NCI-H2107 treated with DMSO at 0.1 percent for 48 hours (cell line): ENCODE measurements around the gene OR10H1.
"Not testable (repeated sequence)": the region's sequence is repeated elsewhere in the genome, so short reads cannot be mapped to it uniquely, and the experiment has no call there.

ENCODE experiments used
- DNase-seq: peaks from one replicate; lab custom pipeline; 2025; ENCODE audit not compliant: unreplicated experiment; lab: John Stamatoyannopoulos, UW

OR10H1 gene

GRCh38 chr19:15815306-15815705 is at the start of gene OR10H1:
OR10H1 (minus strand) TSS chr19:15815664; CDS start chr19:15808037, 7,627 bp downstream.
- DNase-seq, result no peak

DNA sequence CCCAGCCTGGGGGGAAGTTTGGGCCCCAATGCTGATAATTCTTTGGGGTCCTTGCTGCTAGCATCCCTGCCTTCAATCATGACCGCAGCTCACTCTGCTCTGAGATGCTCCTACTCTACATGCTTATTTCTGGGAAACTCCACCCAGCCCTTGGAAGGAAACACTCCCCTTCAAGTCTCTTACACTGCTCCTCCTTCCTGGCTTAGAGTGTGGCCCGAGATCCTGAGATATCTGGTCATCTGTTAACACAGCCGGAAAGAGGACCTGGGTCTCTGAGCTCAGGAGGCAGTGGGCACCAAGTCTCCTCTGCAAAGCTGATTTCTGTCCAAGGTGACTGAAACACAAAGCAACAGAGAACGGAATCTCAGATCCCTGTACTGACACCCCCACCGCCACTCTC is 49.4 kb upstream of the OR10H1 start:
- DNase-seq, result no peak

DNA sequence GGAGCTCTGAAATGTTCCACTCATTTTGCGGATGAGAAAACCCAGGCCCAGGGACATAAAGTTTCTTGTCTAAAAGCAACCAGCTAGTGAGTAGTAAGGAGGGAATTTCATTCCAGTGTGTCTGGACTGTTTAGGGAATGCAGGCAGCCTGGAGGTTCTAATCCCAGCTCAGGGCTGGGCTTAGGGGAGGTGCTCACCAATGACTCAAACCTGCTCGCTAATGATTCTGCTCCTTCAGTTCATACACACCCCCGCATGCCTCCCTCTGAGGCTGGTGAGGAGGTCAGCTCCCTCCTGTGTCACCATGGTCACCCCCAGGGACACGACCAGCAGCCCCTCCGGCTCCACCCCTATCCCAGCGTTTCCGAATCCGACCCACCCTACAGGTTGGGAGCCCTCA is 47.8 kb upstream of the OR10H1 start:
- no peak for DNase-seq

- no peak for DNase-seq
Observed at GRCh38 chr19:15862444-15862843, 47.0 kb upstream of the OR10H1 start.

GRCh38 chr19:15860522-15860921 is 45.1 kb upstream of the OR10H1 start:
- DNase-seq, result no peak

DNA sequence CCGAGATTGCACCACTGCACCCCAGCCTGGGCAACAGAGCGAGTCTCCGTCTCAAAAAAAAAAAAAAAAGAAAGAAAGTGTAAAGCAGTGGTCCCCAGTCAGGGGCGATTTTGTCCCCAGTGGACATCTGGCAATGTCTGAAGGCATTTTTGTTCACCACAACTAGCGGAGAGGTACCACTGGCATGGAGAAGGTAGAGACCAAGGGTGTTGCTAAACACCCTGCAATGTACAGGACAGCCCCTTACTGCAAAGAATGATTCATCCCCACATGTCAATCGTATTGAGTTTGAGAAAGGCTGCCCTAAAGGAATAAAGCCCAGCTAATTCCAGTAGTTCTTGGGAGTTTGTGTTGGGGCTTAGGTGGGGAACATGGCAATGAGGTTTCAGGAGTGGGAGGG is 43.7 kb upstream of the OR10H1 start:
- no peak for DNase-seq

- DNase-seq, result no peak
Observed at GRCh38 chr19:15850385-15850784, 34.9 kb upstream of the OR10H1 start.

- no peak for DNase-seq
Observed at GRCh38 chr19:15846923-15847322, 31.5 kb upstream of the OR10H1 start.

GRCh38 chr19:15843894-15844222 is 28.4 kb upstream of the OR10H1 start:
- DNase-seq, result not testable (repeated sequence)

DNA sequence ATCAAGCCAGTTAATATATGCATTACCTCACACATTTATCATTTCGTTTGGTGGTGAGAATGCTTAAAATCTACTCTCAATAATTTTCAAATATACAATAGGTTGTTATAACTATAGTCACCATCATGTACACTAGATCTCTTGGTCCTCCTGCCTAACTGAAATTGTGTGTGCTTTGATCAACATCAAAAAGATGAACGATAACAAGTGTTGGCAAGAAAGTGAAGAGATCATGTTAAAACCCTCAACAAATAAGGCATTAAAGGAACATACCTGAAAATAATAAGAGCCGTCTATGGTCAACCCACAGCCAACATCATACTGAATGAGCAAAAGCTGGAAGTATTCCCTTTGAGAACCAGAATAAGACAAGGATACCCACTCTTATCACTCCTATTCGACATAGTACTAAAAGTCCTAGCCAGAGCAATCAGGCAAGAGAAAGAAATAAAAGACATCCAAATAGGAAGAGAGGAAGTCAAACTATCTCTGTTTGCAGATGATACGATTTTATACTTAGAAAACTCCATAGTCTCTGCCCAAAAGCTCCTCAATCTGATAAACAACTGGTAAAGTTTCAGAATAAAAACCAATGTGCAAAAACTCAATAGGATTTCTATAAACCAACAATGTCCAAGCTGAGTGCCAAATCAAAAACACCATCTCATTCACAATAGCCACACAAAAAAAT is 27.9 kb upstream of the OR10H1 start:
- no peak for DNase-seq

DNA sequence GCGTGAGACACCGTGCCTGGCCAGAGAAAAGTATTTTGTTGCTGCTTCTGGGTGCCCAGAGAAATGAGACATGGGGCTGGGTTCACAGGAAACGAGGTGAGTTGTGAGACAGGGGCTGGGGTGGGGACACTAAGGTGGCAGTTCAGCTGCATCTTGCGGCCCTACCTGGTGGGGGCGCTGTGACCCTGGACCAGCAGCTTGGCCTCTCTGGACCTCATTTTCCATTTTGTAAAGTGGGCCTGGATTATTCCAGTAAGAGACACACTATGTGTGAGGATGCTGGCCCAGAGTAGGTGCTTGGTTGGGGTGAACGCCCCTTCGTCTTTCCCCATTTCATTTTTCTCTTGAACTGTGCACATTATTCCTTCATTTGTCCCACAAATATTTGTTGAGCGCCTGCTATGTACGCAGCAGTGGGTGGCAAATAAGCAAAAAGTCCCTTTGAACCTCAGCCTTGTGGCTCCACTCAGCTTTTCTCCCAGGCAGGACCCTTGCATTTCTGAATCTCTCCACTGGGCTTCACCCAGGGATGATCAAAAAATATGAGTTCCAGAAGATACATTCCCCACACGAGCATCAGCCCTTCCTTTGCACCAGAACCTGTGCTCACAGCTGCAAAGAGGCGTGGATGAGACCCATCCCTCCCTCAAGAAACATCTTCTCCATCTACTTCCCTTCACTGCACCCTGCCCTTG is 26.6 kb upstream of the OR10H1 start:
- no peak for DNase-seq

GRCh38 chr19:15840833-15841232 is 25.4 kb upstream of the OR10H1 start:
- DNase-seq, result no peak

DNA sequence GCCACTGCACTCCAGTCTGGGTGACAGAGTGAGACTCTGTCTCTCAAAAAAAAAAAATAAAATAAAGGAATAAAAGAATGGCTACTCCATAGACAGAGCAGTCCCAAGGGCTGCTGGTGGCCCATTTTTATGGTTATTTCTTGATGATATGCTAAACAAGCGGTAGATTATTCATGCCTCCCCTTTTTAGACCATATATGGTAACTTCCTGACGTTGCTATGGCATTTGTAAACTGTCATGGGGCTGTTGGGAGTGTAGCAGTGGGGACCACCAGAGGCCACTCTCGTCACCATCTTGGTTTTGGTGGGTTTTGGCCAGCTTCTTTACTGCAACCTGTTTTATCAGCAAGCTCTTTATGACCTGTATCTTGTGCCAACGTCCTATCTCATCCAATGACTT is 24.4 kb upstream of the OR10H1 start:
- DNase-seq, result not testable (repeated sequence)

GRCh38 chr19:15838351-15838750 is 22.9 kb upstream of the OR10H1 start:
- DNase-seq, result no peak

DNA sequence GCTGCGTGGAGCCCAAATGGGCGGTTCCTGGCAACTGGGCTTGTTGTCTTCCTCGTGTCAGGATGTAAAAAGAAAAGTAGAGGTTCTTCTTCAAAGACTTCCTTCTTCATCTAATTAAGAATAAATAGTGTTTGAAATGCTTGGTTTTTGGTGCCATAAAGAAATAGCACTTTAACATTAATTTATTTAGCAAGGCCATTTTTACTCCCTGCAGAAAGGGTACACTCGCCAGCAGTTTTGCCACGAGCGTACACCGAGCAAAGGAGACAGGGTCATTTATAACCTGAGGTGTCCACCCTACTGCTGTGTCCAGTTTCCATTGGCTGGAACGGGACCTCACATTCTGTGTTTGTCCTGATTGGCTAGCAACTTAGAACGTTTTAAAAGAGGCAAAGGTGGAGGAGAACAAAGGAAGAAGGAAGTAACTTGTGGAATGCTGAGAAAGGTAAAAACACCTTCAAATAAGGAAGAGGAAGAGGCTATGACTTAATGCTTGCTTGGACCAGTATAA is 21.8 kb upstream of the OR10H1 start:
- no peak for DNase-seq

DNA sequence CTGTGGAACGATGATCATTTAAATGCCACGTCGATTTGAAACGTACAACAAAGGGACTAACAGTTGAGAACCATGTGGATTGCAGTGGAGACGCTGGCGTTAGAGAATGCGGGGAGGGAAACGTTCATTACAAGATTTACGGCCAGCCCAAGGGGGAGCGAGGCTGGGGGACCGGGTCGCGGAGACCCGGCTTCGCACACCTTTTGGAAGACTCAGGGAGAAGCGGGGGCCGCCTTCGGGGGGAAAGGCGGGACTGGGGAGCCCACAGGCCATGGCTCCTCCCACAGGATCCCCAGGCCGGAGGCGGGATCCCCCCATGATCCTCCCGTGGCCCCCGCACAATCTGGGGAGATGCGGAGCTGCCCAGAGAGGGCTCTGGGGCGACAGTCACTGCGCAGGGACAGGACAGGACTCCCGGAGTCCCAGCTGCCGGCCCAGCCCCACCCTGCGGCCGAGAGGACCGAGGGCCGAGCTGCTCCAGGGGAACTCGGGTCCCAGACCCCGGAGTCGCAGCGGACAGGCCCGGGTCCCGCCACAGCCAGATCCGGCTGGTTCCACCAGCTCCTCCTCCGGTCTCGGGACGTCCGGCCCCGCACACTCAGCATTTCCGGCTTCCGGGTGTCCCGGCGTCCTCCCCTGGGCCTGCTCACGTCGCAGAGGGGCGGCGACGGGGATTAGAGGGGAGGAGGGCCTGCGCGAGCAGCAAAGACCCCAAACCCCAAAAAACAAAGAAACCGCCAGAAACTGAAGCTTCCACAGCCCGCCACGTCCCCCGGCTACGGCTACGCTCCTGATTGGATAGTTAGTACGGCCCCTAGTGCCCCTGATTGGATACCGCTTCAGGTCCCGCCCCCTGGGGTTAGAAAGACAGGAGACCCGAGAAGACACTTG is 21.1 kb upstream of the OR10H1 start:
- DNase-seq, result peak; percentile 39

DNA sequence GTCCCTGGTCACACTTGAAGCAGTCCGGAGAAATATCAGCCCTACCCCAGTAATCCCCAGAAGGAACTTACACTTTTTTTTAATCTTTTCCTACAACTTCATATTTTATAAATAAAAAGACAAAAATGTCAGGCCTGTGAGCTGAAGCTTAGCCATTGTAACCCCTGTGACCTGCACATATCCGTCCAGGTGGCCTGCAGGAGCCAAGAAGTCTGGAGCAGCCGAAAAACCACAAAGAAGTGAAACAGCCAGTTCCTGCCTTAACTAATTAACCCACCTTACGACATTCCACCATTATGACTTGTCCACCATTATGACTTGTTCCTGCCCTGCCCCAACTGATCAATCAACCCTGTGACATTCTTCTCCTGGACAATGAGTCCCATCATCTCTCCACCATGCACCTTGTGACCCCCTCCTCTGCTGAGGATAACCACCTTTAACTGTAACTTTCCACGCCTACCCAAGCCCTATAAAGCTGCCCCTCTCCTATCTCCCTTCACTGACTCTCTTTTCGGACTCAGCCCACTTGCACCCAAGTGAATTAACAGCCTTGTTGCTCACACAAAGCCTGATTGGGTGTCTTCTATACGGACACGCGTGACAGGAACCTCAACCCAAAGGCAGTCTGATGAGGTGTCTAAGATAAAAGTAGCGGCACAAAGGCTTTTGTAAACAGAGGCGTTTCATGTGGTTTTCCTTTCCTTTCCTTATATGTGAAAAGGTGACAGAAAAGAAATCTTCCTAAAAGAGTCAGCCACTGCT is 20.3 kb upstream of the OR10H1 start:
- DNase-seq, result not testable (repeated sequence)

GRCh38 chr19:15834232-15834631 is 18.8 kb upstream of the OR10H1 start:
- DNase-seq, result not testable (repeated sequence)

DNA sequence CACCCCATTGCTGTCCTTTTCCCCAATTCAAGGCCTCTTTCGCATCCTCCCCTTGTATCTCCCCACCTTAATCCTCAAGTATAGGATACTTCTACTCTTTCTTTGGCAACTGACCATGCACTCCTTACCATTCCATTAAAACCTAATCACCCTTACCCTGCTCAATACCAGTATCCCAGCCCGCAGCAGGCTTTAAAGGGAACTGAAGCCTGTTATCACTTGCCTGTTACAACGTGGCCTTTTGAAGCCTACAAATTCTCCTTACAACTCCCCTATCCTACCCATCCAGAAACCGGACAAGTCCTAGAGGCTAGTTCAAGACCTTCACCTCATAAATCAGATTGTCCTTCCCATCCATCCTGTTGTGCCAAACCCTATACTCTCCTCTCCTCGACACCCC is 16.2 kb upstream of the OR10H1 start:
- DNase-seq, result no peak

- no peak for DNase-seq
Observed at GRCh38 chr19:15829786-15830185, 14.3 kb upstream of the OR10H1 start.

DNA sequence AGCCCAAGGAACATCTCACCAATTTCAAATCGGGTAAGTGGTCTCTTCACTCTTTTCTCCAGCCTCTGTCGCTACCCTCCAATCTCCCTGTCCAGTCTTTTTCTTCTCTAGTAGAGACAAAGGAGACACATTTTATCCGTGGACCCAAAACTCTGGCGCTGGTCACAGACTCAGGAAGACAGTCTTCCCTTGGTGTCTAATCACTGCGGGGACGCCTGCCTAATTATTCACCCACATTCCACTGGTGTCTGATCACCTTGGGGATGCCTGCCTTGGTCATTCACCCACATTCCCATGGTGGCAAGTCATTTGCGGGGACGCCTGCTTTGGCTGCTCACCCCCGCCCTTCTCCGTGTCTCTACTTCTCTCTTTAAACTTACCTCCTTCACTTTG is 13.8 kb upstream of the OR10H1 start:
- no peak for DNase-seq
